Measurements from ENCODE around the gene ALPP. TPM values are rescaled to one million over a fixed set of nuclear protein-coding genes. Genes with fewer than 3 reads are reported as not detected.

The ALPP gene
- total and polyA plus RNA-seq, 2 of the 13 experiments (the other 11 are each of a cell fraction or from before 2014, with no cell fraction given), result not detected

- Histone ChIP-seq H3K9ac (ENCODE audit: insufficient read depth, low read depth, low read length) (no peak overlapping the region), H3K4me2 (ENCODE audit: low read depth, low read length) (peak overlapping the region; percentile 53), H3K27ac (ENCODE audit: extremely low read length, insufficient read depth, low read length) (no peak overlapping the region)
- TF ChIP-seq LCORL (IDR thresholded peaks at IDR 0.05), result no peak
- no peak for TF ChIP-seq LCORL (CRISPR knock-in tag; IDR thresholded peaks at IDR 0.05)
- TF ChIP-seq DNMT1 (CRISPR knock-in tag; IDR thresholded peaks at IDR 0.05), result peak; percentile 49; the same call in 1 of the 2 replicates
- no peak for TF ChIP-seq ARNTL (CRISPR knock-in tag; IDR thresholded peaks at IDR 0.05)
- TF ChIP-seq ZSCAN30 (CRISPR knock-in tag; IDR thresholded peaks at IDR 0.05), result no peak
- no peak for TF ChIP-seq TOPORS (CRISPR knock-in tag; IDR thresholded peaks at IDR 0.05)
- no peak for TF ChIP-seq HOXD1 (CRISPR knock-in tag; IDR thresholded peaks at IDR 0.05)
- no peak for TF ChIP-seq ZSCAN25 (CRISPR knock-in tag; IDR thresholded peaks at IDR 0.05)
- peak; percentile 63; the same call in 1 of the 2 replicates for TF ChIP-seq ZNF556 (CRISPR knock-in tag; IDR thresholded peaks at IDR 0.05; ENCODE audit: borderline replicate concordance)
- no peak for TF ChIP-seq GZF1 (CRISPR knock-in tag; IDR thresholded peaks at IDR 0.05)
- TF ChIP-seq NR2F1 (CRISPR knock-in tag; IDR thresholded peaks at IDR 0.05), result no peak
- TF ChIP-seq ZNF7 (CRISPR knock-in tag; IDR thresholded peaks at IDR 0.05), result no peak
- no peak for TF ChIP-seq FOSL2 (CRISPR knock-in tag; IDR thresholded peaks at IDR 0.05)
- TF ChIP-seq SMAD9 (CRISPR knock-in tag; IDR thresholded peaks at IDR 0.05), result no peak
- TF ChIP-seq PRMT3 (CRISPR knock-in tag; IDR thresholded peaks at IDR 0.05; ENCODE audit: borderline replicate concordance, low read depth), result no peak
- no peak for TF ChIP-seq ZFP37 (CRISPR knock-in tag; IDR thresholded peaks at IDR 0.05; ENCODE audit: borderline replicate concordance)
- TF ChIP-seq POGK (CRISPR knock-in tag; conservative IDR thresholded peaks at IDR 0.05), result 0 out of 2 replicates have a peak, but pooled peaks have one; percentile 27
- 0 out of 2 replicates have a peak, but pooled peaks have one; percentile 13 for TF ChIP-seq ZNF891 (CRISPR knock-in tag; IDR thresholded peaks at IDR 0.05)
- TF ChIP-seq CENPBD1 (CRISPR knock-in tag; IDR thresholded peaks at IDR 0.05; ENCODE audit: borderline replicate concordance, low read depth), result no peak
- no peak for TF ChIP-seq ZNF333 (CRISPR knock-in tag; IDR thresholded peaks at IDR 0.05; ENCODE audit: borderline replicate concordance)
- no peak for TF ChIP-seq BRD4 (CRISPR knock-in tag; IDR thresholded peaks at IDR 0.05)
- TF ChIP-seq ESRRA (CRISPR knock-in tag; IDR thresholded peaks at IDR 0.05; ENCODE audit: low read depth), result no peak
- TF ChIP-seq PPARG (CRISPR knock-in tag; conservative IDR thresholded peaks at IDR 0.05), result no peak
- no peak for TF ChIP-seq CERS6 (CRISPR knock-in tag; IDR thresholded peaks at IDR 0.05)
- TF ChIP-seq TCF7L2 (IDR thresholded peaks at IDR 0.05; ENCODE audit: low read depth, low read length), result no peak
These were observed 42.1 kb downstream of the ALPP start for GRCh38 chr2:232420463-232421188.

More at GRCh38 chr2:232420463-232421188, 42.1 kb downstream of the ALPP start:
- H3K4me3 ChIP-seq (replicated peaks in 1 of 3; ENCODE audit: insufficient read depth in 1 of 3, low read depth in 2 of 3, low read length in 3 of 3), result peak overlapping the region in 1 of 3 experiments; percentile 48; a peak in 1 of 6 replicates
- ATAC-seq (peak; percentile 83), DNase-seq (ENCODE audit: low spot score) (peak; percentile 16), FAIRE-seq (no peak)
- no peaks in the 10 kb centered on the region for H4K20me1 ChIP-seq (ENCODE audit: insufficient read depth, low read length)
- H3K9me3 ChIP-seq (ENCODE audit: low read length), result peaks cover 16% of the 10 kb centered on the region
- POLR2A ChIA-PET, result no interaction called here
- H3K79me2 ChIP-seq (ENCODE audit: insufficient read depth, low read length), result no peaks in the 10 kb centered on the region
- CTCF ChIA-PET (ENCODE audit: low intra/inter-chr PET ratio, low total read pairs), result no interaction called here
- H2AFZ ChIP-seq (ENCODE audit: low read length), result no peak overlapping the region
- 36% methylated on average over 50 of the region's 79 CpGs for WGBS (ENCODE audit: low lambda C conversion rate)
- no peaks in the 10 kb centered on the region for H3K4me1 ChIP-seq (ENCODE audit: insufficient read depth, low read length)
- H3K27me3 ChIP-seq (ENCODE audit: control insufficient read depth in 1 of 2, insufficient read depth in 2 of 2, low read length in 2 of 2), result peaks cover 16 to 62% of the 10 kb centered on the region in 2 experiments
- in situ Hi-C loops (cut with HindIII; ENCODE audit: extremely low pct_ligation_motif_present, low pct_unique_long_range_greater_than_20kb) (no loop called here), intact Hi-C loops (cut with micrococcal nuclease; ENCODE audit: unreplicated experiment) (no loop called here)
- no TSS peak for BruUV-seq (replicated peaks)
- H3K36me3 ChIP-seq (replicated peaks in 1 of 2; ENCODE audit: control insufficient read depth in 1 of 2, insufficient read depth in 2 of 2, low read length in 2 of 2), result no peaks in the 10 kb centered on the region
